Measurements from ENCODE around the gene PLBD2. TPM values are rescaled to one million over a fixed set of nuclear protein-coding genes. Genes with fewer than 3 reads are reported as not detected.

Gene PLBD2
- total and polyA plus RNA-seq, 9 of the 15 experiments (the other 6 are each of a cell fraction or from before 2014, with no cell fraction given): 2.4 to 37.4 (median 6.0) TPM

DNA sequence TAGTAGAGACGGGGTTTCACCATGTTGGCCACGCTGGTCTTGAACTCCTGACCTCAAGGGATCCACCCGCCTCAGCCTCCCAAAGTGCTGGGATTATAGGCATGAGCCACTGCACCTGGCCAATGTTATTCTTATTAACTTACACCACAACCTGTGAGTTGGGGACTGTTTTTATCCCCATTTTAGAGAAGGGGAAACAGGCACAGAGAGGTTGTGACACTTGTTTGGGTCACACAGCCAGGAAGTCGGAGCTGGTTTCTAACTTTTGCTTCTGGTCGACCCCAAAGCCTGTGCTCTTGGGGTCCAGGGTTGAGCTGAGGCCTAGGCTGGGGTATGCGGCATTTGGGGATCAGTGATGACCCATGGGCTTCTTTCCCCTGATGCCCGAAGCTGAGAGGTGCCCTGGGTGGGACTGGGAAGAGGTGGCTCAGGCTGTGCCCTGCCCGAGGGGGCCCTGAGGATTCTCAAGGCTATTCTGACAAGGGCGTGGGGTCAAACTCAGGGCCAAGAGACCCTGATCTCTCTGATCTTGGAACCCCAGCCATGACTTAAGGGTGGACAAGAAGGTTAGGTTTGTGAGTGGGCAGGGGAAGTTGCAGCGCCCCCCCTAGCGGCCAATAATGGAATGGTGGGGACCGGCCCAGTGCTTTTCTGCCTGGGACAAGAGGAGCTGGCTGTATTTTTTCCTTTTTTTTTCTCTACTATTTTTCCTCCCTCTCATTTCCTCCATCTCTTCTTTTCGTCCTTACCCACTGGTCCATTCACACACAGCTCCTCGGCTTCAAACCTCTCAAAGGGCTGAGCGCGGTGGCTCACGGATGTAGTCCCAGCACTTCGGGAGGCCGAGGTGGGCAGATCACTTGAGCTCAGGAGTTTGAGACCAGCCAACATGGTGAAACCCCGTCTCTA is 66.8 kb downstream of the PLBD2 start (continued):
- TF ChIP-seq ASH1L (IDR thresholded peaks at IDR 0.05; ENCODE audit: borderline replicate concordance, low read depth, partially characterized antibody) (no peak), ETV5 (CRISPR knock-in tag; IDR thresholded peaks at IDR 0.05; ENCODE audit: low read depth) (0 out of 2 replicates have a peak, but pooled peaks have one; percentile 66), ZC3H11A (IDR thresholded peaks at IDR 0.05; ENCODE audit: low read depth, low read length) (no peak), ETV6 (IDR thresholded peaks at IDR 0.05; ENCODE audit: borderline replicate concordance in 1 of 2, low read depth in 2 of 2, low read length in 1 of 2) (no peak), ETV6 (CRISPR knock-in tag; IDR thresholded peaks at IDR 0.05; ENCODE audit: borderline replicate concordance) (no peak), POLR3G (IDR thresholded peaks at IDR 0.05; ENCODE audit: extremely low read depth, insufficient read length, insufficient replicate concordance) (no peak), SAP30 (IDR thresholded peaks at IDR 0.05; ENCODE audit: borderline replicate concordance, insufficient read depth, low read depth, low read length, poor library complexity, severe bottlenecking) (no peak), PURB (CRISPR knock-in tag; IDR thresholded peaks at IDR 0.05; ENCODE audit: low read depth) (no peak), ADNP (tag; IDR thresholded peaks at IDR 0.05) (peak; percentile 96), SPI1 (IDR thresholded peaks at IDR 0.05; ENCODE audit: borderline replicate concordance, low read depth, low read length) (0 out of 2 replicates have a peak, but pooled peaks have one; percentile 17), PPARD (CRISPR knock-in tag; IDR thresholded peaks at IDR 0.05) (no peak)
- TF ChIP-seq, protein P1, sequence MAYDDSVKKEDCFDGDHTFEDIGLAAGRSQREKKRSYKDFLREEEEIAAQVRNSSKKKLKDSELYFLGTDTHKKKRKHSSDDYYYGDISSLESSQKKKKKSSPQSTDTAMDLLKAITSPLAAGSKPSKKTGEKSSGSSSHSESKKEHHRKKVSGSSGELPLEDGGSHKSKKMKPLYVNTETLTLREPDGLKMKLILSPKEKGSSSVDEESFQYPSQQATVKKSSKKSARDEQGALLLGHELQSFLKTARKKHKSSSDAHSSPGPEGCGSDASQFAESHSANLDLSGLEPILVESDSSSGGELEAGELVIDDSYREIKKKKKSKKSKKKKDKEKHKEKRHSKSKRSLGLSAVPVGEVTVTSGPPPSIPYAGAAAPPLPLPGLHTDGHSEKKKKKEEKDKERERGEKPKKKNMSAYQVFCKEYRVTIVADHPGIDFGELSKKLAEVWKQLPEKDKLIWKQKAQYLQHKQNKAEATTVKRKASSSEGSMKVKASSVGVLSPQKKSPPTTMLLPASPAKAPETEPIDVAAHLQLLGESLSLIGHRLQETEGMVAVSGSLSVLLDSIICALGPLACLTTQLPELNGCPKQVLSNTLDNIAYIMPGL (CRISPR knock-in tag; IDR thresholded peaks at IDR 0.05): 0 out of 2 replicates have a peak, but pooled peaks have one; percentile 42

All from K562 (cell line).